Activated naive CD8-positive, alpha-beta T cell treated with anti-CD3 and anti-CD28 coated beads for 36 hours (primary cell): Measurements from ENCODE around the gene CTAGE8. TPM values are rescaled to one million over a fixed set of nuclear protein-coding genes. Genes with fewer than 3 reads are reported as not detected.
"Not testable (repeated sequence)": the region's sequence is repeated elsewhere in the genome, so short reads cannot be mapped to it uniquely, and the experiment has no call there.

Experiments
- DNase-seq: peaks from one replicate; pipeline ENCODE4 v3.0.0; 2021
- H3K27ac Mint-ChIP-seq: one replicate; pipeline ENCODE4 v1.8.0; 2022; ENCODE audit warnings: mild to moderate bottlenecking, moderate library complexity, mixed read lengths
- H3K27me3 Mint-ChIP-seq: one replicate; pipeline ENCODE4 v1.8.0; 2022; ENCODE audit warnings: mild to moderate bottlenecking, mixed read lengths
- H3K36me3 Mint-ChIP-seq: one replicate; pipeline ENCODE4 v1.8.0; 2021; ENCODE audit warnings: mild to moderate bottlenecking, mixed read lengths
- H3K4me1 Mint-ChIP-seq: one replicate; pipeline ENCODE4 v1.8.0; 2021; ENCODE audit warnings: mixed read lengths
- H3K4me3 Mint-ChIP-seq: one replicate; pipeline ENCODE4 v1.8.0; 2022; ENCODE audit warnings: mild to moderate bottlenecking, moderate library complexity, mixed read lengths
- H3K9me3 Mint-ChIP-seq: one replicate; pipeline ENCODE4 v1.8.0; 2022; ENCODE audit warnings: mixed read lengths
- total RNA-seq, 2 experiments: library from RNA; stranded (reverse); gene quantifications; one replicate each; pipeline ENCODE4 v1.2.3, GENCODE V29; 2021

The CTAGE8 gene
- total RNA-seq, 2 experiments from 2014 or later, result 1.9 TPM; not detected in 1

- H3K4me3 Mint-ChIP-seq, H3K9me3 Mint-ChIP-seq, H3K27ac Mint-ChIP-seq, H3K27me3 Mint-ChIP-seq, H3K4me1 Mint-ChIP-seq, DNase-seq, H3K36me3 Mint-ChIP-seq: not testable (repeated sequence)
Measured at GRCh38 chr7:144228810-144229209, 40.3 kb downstream of the CTAGE8 start.

GRCh38 chr7:144226866-144227265 is 42.2 kb downstream of the CTAGE8 start:
- not testable (repeated sequence) for H3K36me3 Mint-ChIP-seq

GRCh38 chr7:144223675-144224074 is 45.4 kb downstream of the CTAGE8 start:
- H3K27ac Mint-ChIP-seq, DNase-seq: not testable (repeated sequence)

More at GRCh38 chr7:144226866-144227265, 42.2 kb downstream of the CTAGE8 start:
- H3K9me3 Mint-ChIP-seq, H3K27ac Mint-ChIP-seq, DNase-seq, H3K4me1 Mint-ChIP-seq, H3K4me3 Mint-ChIP-seq, H3K27me3 Mint-ChIP-seq: not testable (repeated sequence)

GRCh38 chr7:144220531-144220930 is 48.6 kb downstream of the CTAGE8 start:
- DNase-seq, H3K4me1 Mint-ChIP-seq, H3K27ac Mint-ChIP-seq, H3K4me3 Mint-ChIP-seq, H3K27me3 Mint-ChIP-seq, H3K9me3 Mint-ChIP-seq, H3K36me3 Mint-ChIP-seq: not testable (repeated sequence)

More at GRCh38 chr7:144223675-144224074, 45.4 kb downstream of the CTAGE8 start:
- not testable (repeated sequence) for H3K4me1 Mint-ChIP-seq, H3K9me3 Mint-ChIP-seq, H3K4me3 Mint-ChIP-seq, H3K27me3 Mint-ChIP-seq, H3K36me3 Mint-ChIP-seq

GRCh38 chr7:144219149-144219548 is 49.9 kb downstream of the CTAGE8 start:
- H3K4me3 Mint-ChIP-seq, H3K36me3 Mint-ChIP-seq, H3K27ac Mint-ChIP-seq, DNase-seq, H3K9me3 Mint-ChIP-seq, H3K27me3 Mint-ChIP-seq, H3K4me1 Mint-ChIP-seq: not testable (repeated sequence)

- not testable (repeated sequence) for H3K27me3 Mint-ChIP-seq, H3K9me3 Mint-ChIP-seq, H3K36me3 Mint-ChIP-seq
Measured at GRCh38 chr7:144218581-144218980, 50.5 kb downstream of the CTAGE8 start.

GRCh38 chr7:144217200-144217599 is 51.9 kb downstream of the CTAGE8 start:
- not testable (repeated sequence) for H3K36me3 Mint-ChIP-seq, H3K27me3 Mint-ChIP-seq, H3K9me3 Mint-ChIP-seq, DNase-seq, H3K4me1 Mint-ChIP-seq, H3K4me3 Mint-ChIP-seq, H3K27ac Mint-ChIP-seq

More at GRCh38 chr7:144218581-144218980, 50.5 kb downstream of the CTAGE8 start:
- not testable (repeated sequence) for H3K4me3 Mint-ChIP-seq, H3K4me1 Mint-ChIP-seq, DNase-seq, H3K27ac Mint-ChIP-seq

Other genes starting within 250 kb of the CTAGE8 start
- not detected for gene OR2A5, start 220.3 kb downstream of the CTAGE8 start, total RNA-seq
- not detected for gene OR2A25, start 199.5 kb downstream of the CTAGE8 start, total RNA-seq
- not detected for gene OR2A12, start 183.0 kb downstream of the CTAGE8 start, total RNA-seq
- not detected for gene OR2A2, start 159.7 kb downstream of the CTAGE8 start, total RNA-seq
- gene OR2A14, start 146.1 kb downstream of the CTAGE8 start, total RNA-seq, result not detected
- 1 to 10 TPM in 1 of 2 experiments, under 1 TPM in 1; 0.90 to 1.8 TPM for gene CTAGE4, start 85.8 kb downstream of the CTAGE8 start, total RNA-seq
- 1 to 10 TPM; 6.7 to 6.8 TPM for gene ARHGEF35, start 73.5 kb downstream of the CTAGE8 start, total RNA-seq
- gene OR2A42, start 29.7 kb downstream of the CTAGE8 start, total RNA-seq, result not detected
- 1 to 10 TPM; 1.3 to 1.4 TPM for gene OR2A7, start 4.5 kb downstream of the CTAGE8 start, total RNA-seq
- not detected for gene OR2A1, start 43.1 kb upstream of the CTAGE8 start, total RNA-seq
- 10 to 100 TPM; 10.9 to 13.3 TPM for gene ARHGEF5, start 86.1 kb upstream of the CTAGE8 start, total RNA-seq
- gene NOBOX, start 134.4 kb upstream of the CTAGE8 start, total RNA-seq, result not detected